CD14-positive monocyte (primary cell): ENCODE data around the gene SH2D1B. TPM values are rescaled to one million over a fixed set of nuclear protein-coding genes. Genes with fewer than 3 reads are reported as not detected.

ENCODE experiments used
- DNase-seq, 3 donors: peaks; one replicate each; pipeline ENCODE4 v3.0.0-alpha.2; 2011 to 2022
- H2AFZ ChIP-seq: 2 replicates; pipeline ENCODE4 v1.6.0; 2012; ENCODE audit warnings: mild to moderate bottlenecking, low read depth, low read length, inconsistent platforms; ENCODE audit not compliant: insufficient read depth, poor library complexity, severe bottlenecking
- H3K27ac ChIP-seq, 2 donors: 1 replicate in 1 of 2; 2 replicates in 1 of 2; pipeline ENCODE4 v1.5.1; 2012 to 2013; ENCODE audit warnings: low read length in 2 of 2, control low read depth in 1 of 2, inconsistent platforms in 1 of 2, low read depth in 1 of 2, mild to moderate bottlenecking in 1 of 2
- H3K27me3 ChIP-seq, 2 donors: one replicate each; pipeline versions ENCODE4 v1.6.0 to v1.6.1; 2011 to 2013; ENCODE audit warnings: low read length in 2 of 2; ENCODE audit not compliant: control insufficient read depth in 2 of 2, insufficient read depth in 2 of 2
- H3K36me3 ChIP-seq, 2 donors: replicated peaks in 1 of 2; 1 replicate in 1 of 2; 2 replicates in 1 of 2; pipeline versions ENCODE4 v1.5.1 to v1.6.1; 2012 to 2013; ENCODE audit warnings: low read length in 2 of 2, control low read depth in 1 of 2, inconsistent platforms in 1 of 2, mild to moderate bottlenecking in 1 of 2; ENCODE audit not compliant: insufficient read depth in 2 of 2, control insufficient read depth in 1 of 2
- H3K4me1 ChIP-seq, 2 donors: 1 replicate in 1 of 2; 2 replicates in 1 of 2; pipeline versions ENCODE4 v1.5.1 to v1.6.1; 2012 to 2013; ENCODE audit warnings: low read length in 2 of 2, control low read depth in 1 of 2, inconsistent platforms in 1 of 2, mild to moderate bottlenecking in 1 of 2, moderate library complexity in 1 of 2; ENCODE audit not compliant: insufficient read depth in 2 of 2, control insufficient read depth in 1 of 2
- H3K4me2 ChIP-seq: replicated peaks from 2 replicates; pipeline ENCODE3; 2012; ENCODE audit warnings: low read length, moderate library complexity, mild to moderate bottlenecking; ENCODE audit not compliant: poor library complexity, severe bottlenecking; ENCODE audit errors: extremely low read depth
- H3K4me3 ChIP-seq, 3 experiments: fragments of 200-600 bp in 1 of 3; sonication (generic) in 1 of 3; replicated peaks in 1 of 3; 1 replicate in 2 of 3; 2 replicates in 1 of 3; pipeline ENCODE4 v1.5.1; 2011 to 2013; ENCODE audit warnings: low read length in 3 of 3, mild to moderate bottlenecking in 3 of 3, control low read depth in 2 of 3, low read depth in 2 of 3, inconsistent platforms in 1 of 3, moderate library complexity in 1 of 3
- H3K79me2 ChIP-seq: 2 replicates; pipeline ENCODE4 v1.6.0; 2012; ENCODE audit warnings: mild to moderate bottlenecking, control low read depth, inconsistent platforms, low read length, moderate library complexity; ENCODE audit not compliant: insufficient read depth
- H3K9ac ChIP-seq: 2 replicates; pipeline ENCODE4 v1.6.0; 2017; ENCODE audit warnings: low read length, mild to moderate bottlenecking; ENCODE audit not compliant: insufficient read depth, poor library complexity, severe bottlenecking
- H3K9me3 ChIP-seq, 2 donors: replicated peaks in 1 of 2; 1 replicate in 1 of 2; 2 replicates in 1 of 2; pipeline versions ENCODE4 v1.5.1 to v1.6.1; 2012 to 2013; ENCODE audit warnings: low read length in 2 of 2, control low read depth in 1 of 2; ENCODE audit not compliant: control insufficient read depth in 1 of 2, insufficient read depth in 1 of 2
- H4K20me1 ChIP-seq: 2 replicates; pipeline ENCODE4 v1.6.0; 2012; ENCODE audit warnings: mild to moderate bottlenecking, low read length, control low read depth, moderate library complexity; ENCODE audit not compliant: insufficient read depth
- H3K27ac Mint-ChIP-seq, 7 donors: one replicate each; pipeline ENCODE4 v1.8.0; 2020; ENCODE audit warnings: mild to moderate bottlenecking in 7 of 7, mixed read lengths in 7 of 7, moderate library complexity in 6 of 7, inconsistent platforms in 2 of 7
- H3K27me3 Mint-ChIP-seq, 3 donors: one replicate each; pipeline ENCODE4 v1.8.0; 2021 to 2022; ENCODE audit warnings: low read depth in 3 of 3, mild to moderate bottlenecking in 3 of 3, mixed read lengths in 3 of 3, moderate library complexity in 3 of 3, inconsistent platforms in 1 of 3
- H3K36me3 Mint-ChIP-seq, 2 donors: one replicate each; pipeline ENCODE4 v1.8.0; 2020; ENCODE audit warnings: mixed read lengths in 2 of 2, inconsistent platforms in 1 of 2, mild to moderate bottlenecking in 1 of 2
- H3K4me1 Mint-ChIP-seq: one replicate; pipeline ENCODE4 v1.8.0; 2020; ENCODE audit warnings: mild to moderate bottlenecking, mixed read lengths
- H3K4me3 Mint-ChIP-seq, 2 donors: one replicate each; pipeline ENCODE4 v1.8.0; 2020; ENCODE audit warnings: mild to moderate bottlenecking in 2 of 2, mixed read lengths in 2 of 2, moderate library complexity in 1 of 2
- H3K9me3 Mint-ChIP-seq, 7 donors: one replicate each; pipeline ENCODE4 v1.8.0; 2020 to 2022; ENCODE audit warnings: mixed read lengths in 7 of 7, mild to moderate bottlenecking in 6 of 7, moderate library complexity in 6 of 7, inconsistent platforms in 2 of 7
- WGBS: methylation state at CpG from one replicate; pipeline ENCODE4 v1.1.5; 2013; ENCODE audit warnings: missing lambda C conversion rate; ENCODE audit not compliant: insufficient coverage; 5-methylcytosine and 5-hydroxymethylcytosine counted together
- intact Hi-C, 2 donors: fragments of 100-400 bp; cut with micrococcal nuclease; formaldehyde crosslinking; loops; one replicate each; pipeline versions ENCODE4 v1.15.0 to v1.15.1; 2023
- polyA plus RNA-seq, 3 donors: library from polyadenylated mRNA; depleted of rRNA in 1 of 3; unstranded in 2 of 3; stranded (reverse) in 1 of 3; fragments of 300-500 nt in 2 of 3; fragments of >200 nt in 1 of 3; fragmentation: Illumina TruSeq in 2 of 3; gene quantifications; 1 replicate in 2 of 3; 2 replicates in 1 of 3; pipeline ENCODE4 v1.2.3, GENCODE V29; 2012 to 2021
- TF ChIP-seq, protein P1 (sequence below): fragments of 200-600 bp; IDR thresholded peaks from one replicate; pipeline ENCODE4 v1.8.0; 2022; ENCODE audit warnings: antibody characterized with exemption, mild to moderate bottlenecking

SH2D1B gene
- polyA plus RNA-seq, 3 donors: 0.88 to 2.9 (median 1.7) TPM

DNA sequence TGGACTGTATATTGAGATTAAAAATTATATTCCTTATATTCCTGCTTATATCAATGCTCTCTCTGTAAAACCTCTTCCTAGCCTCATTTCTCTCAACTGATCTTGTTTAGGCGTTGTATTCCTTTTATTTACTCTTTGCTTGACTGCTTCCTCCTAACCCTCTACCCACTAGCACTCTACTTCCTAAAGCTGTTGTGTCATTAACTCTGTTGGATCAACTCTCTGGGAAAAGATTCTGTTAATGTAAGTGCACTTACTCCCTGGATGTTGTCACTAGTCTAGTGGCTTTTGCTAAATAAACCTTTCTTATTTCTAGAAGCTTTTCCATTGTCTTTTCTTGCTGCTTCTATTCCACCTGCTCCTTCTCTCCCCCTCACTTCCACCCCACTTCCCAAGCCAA, 41.8 kb downstream of the SH2D1B start:
- H3K27me3 Mint-ChIP-seq: peaks cover 1 to 5% (median 2%) of the 10 kb centered on the region in 3 donors
- Histone ChIP-seq H3K4me2 (no peak overlapping the region), H3K4me3 (no peak overlapping the region), H3K27ac (no peak overlapping the region), H3K9me3 (no peaks in the 10 kb centered on the region), H3K9ac (no peak overlapping the region), H4K20me1 (no peaks in the 10 kb centered on the region), H3K27me3 (no peaks in the 10 kb centered on the region), H3K79me2 (no peaks in the 10 kb centered on the region), H3K4me1 (no peaks in the 10 kb centered on the region), H2AFZ (no peak overlapping the region), H3K36me3 (peaks cover 0 to 5% of the 10 kb centered on the region in 2 donors)
- TF ChIP-seq, protein P1, sequence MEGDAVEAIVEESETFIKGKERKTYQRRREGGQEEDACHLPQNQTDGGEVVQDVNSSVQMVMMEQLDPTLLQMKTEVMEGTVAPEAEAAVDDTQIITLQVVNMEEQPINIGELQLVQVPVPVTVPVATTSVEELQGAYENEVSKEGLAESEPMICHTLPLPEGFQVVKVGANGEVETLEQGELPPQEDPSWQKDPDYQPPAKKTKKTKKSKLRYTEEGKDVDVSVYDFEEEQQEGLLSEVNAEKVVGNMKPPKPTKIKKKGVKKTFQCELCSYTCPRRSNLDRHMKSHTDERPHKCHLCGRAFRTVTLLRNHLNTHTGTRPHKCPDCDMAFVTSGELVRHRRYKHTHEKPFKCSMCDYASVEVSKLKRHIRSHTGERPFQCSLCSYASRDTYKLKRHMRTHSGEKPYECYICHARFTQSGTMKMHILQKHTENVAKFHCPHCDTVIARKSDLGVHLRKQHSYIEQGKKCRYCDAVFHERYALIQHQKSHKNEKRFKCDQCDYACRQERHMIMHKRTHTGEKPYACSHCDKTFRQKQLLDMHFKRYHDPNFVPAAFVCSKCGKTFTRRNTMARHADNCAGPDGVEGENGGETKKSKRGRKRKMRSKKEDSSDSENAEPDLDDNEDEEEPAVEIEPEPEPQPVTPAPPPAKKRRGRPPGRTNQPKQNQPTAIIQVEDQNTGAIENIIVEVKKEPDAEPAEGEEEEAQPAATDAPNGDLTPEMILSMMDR: no peak
- H3K9me3 Mint-ChIP-seq: peaks cover 0 to 2% (median 0%) of the 10 kb centered on the region in 7 donors
- H3K4me3 Mint-ChIP-seq: no peak overlapping the region
- no peak overlapping the region for H3K27ac Mint-ChIP-seq
- no peak for DNase-seq
- peaks cover 0 to 6% of the 10 kb centered on the region in 2 donors for H3K36me3 Mint-ChIP-seq
- intact Hi-C loops: no loop called here
- H3K4me1 Mint-ChIP-seq: no peaks in the 10 kb centered on the region
- 100% methylated on average over 1 of the region's 1 CpG for whole genome bisulfite sequencing

DNA sequence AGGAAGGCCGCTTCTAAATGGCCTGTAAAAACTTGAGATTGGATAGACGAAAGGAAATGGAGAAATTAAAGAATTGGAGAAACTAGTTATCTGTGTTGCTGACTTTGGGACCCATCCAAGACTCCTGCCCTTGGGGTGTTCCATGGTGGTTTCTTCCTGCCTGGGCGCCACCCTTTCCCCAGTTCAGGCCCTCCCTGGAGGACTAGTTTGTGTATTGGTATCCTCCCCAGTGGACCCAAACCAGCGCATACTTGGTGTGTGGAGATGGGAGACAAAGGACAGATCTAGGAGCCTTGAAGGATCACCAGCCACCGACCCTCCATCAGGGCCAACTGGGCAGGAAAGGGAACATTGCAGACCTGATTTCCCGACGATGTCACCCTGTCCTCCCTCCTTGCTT, 42.4 kb downstream of the SH2D1B start:
- no peak overlapping the region for H3K4me3 Mint-ChIP-seq
- no peaks in the 10 kb centered on the region for H3K4me1 Mint-ChIP-seq
- intact Hi-C loops: no loop called here
- Histone ChIP-seq H3K36me3 (peaks cover 0 to 5% of the 10 kb centered on the region in 2 donors), H4K20me1 (no peaks in the 10 kb centered on the region), H2AFZ (no peak overlapping the region), H3K9me3 (no peaks in the 10 kb centered on the region), H3K9ac (no peak overlapping the region), H3K27ac (no peak overlapping the region), H3K27me3 (no peaks in the 10 kb centered on the region), H3K79me2 (no peaks in the 10 kb centered on the region), H3K4me3 (no peak overlapping the region), H3K4me2 (no peak overlapping the region), H3K4me1 (no peaks in the 10 kb centered on the region)
- TF ChIP-seq, protein P1: no peak
- H3K27me3 Mint-ChIP-seq: peaks cover 1 to 5% (median 4%) of the 10 kb centered on the region in 3 donors
- 93% methylated on average over 6 of the region's 7 CpGs for WGBS
- H3K9me3 Mint-ChIP-seq: peaks cover 0 to 2% (median 0%) of the 10 kb centered on the region in 7 donors
- H3K27ac Mint-ChIP-seq: no peak overlapping the region
- DNase-seq: no peak
- peaks cover 0 to 6% of the 10 kb centered on the region in 2 donors for H3K36me3 Mint-ChIP-seq
